DOHH2 (cell line): ENCODE measurements around the gene PGGHG.

Experiments used
- H3F3A ChIP-seq: fragments of 200-600 bp; sonication (generic), shearing (Covaris generic); 2 replicates; pipeline ENCODE4 v1.6.0; 2016; ENCODE audit warnings: antibody characterized with exemption, mild to moderate bottlenecking; ENCODE audit not compliant: control insufficient read depth, insufficient read depth
- H3K27ac ChIP-seq: fragments of 200-600 bp; sonication (generic); 2 replicates; pipeline ENCODE4 v1.5.1; 2014; ENCODE audit warnings: low read depth, mild to moderate bottlenecking, low read length, moderate library complexity
- H3K27me3 ChIP-seq: fragments of 200-600 bp; sonication (generic); 2 replicates; pipeline ENCODE4 v1.6.1; 2014; ENCODE audit warnings: mild to moderate bottlenecking, low read length, mixed read lengths; ENCODE audit not compliant: control insufficient read depth
- H3K36me3 ChIP-seq: fragments of 200-600 bp; sonication (generic); 2 replicates; pipeline ENCODE4 v1.6.1; 2014; ENCODE audit warnings: mild to moderate bottlenecking, low read length, moderate library complexity, mixed read lengths; ENCODE audit not compliant: control insufficient read depth
- H3K4me1 ChIP-seq: fragments of 200-600 bp; sonication (generic); 2 replicates; pipeline ENCODE4 v1.6.1; 2014; ENCODE audit warnings: mild to moderate bottlenecking, low read length, mixed read lengths; ENCODE audit not compliant: control insufficient read depth
- H3K4me2 ChIP-seq: fragments of 200-600 bp; sonication (generic); 2 replicates; pipeline ENCODE4 v1.6.0; 2014; ENCODE audit warnings: mild to moderate bottlenecking, low read length, moderate library complexity
- H3K4me3 ChIP-seq: fragments of 200-600 bp; sonication (generic); 2 replicates; pipeline ENCODE4 v1.5.1; 2014; ENCODE audit warnings: mild to moderate bottlenecking, low read length, mixed read lengths
- H3K79me2 ChIP-seq: fragments of 200-600 bp; sonication (generic); 2 replicates; pipeline ENCODE4 v1.6.1; 2014; ENCODE audit warnings: mild to moderate bottlenecking, low read length, mixed read lengths; ENCODE audit not compliant: control insufficient read depth
- H3K9me2 ChIP-seq: fragments of 200-600 bp; sonication (generic); replicated peaks from 2 replicates; pipeline ENCODE4 v1.6.1; 2014; ENCODE audit warnings: mild to moderate bottlenecking, low read length, mixed read lengths; ENCODE audit not compliant: control insufficient read depth
- H3K9me3 ChIP-seq: fragments of 200-600 bp; sonication (generic); 2 replicates; pipeline ENCODE4 v1.6.1; 2014; ENCODE audit warnings: antibody characterized with exemption, low read length, mixed read lengths; ENCODE audit not compliant: control insufficient read depth, insufficient read depth
- H4K20me1 ChIP-seq: fragments of 200-600 bp; sonication (generic); 2 replicates; pipeline ENCODE4 v1.6.0; 2014; ENCODE audit warnings: low read depth, mild to moderate bottlenecking, antibody characterized with exemption, low read length, moderate library complexity; ENCODE audit not compliant: control insufficient read depth, insufficient read depth
- EZH2phosphoT487 ChIP-seq: fragments of 200-600 bp; sonication (generic); IDR thresholded peaks from 2 replicates; pipeline ENCODE4 v1.6.1; 2017; ENCODE audit warnings: borderline replicate concordance, mild to moderate bottlenecking, antibody characterized with exemption, low read length, moderate library complexity, mixed read lengths
- TF ChIP-seq, protein P1 (sequence below): fragments of 200-600 bp; sonication (generic); IDR thresholded peaks from one replicate; pipeline ENCODE4 v1.5.1; 2014; ENCODE audit warnings: antibody characterized with exemption, mild to moderate bottlenecking, low read depth, low read length; ENCODE audit not compliant: poor library complexity, severe bottlenecking

Gene PGGHG

GRCh38 chr11:282171-282570 lies 6.8 kb upstream of the PGGHG start:
- Histone ChIP-seq H3K9me3 (no peaks in the 10 kb centered on the region), H3F3A (no peaks in the 10 kb centered on the region), H3K79me2 (no peaks in the 10 kb centered on the region), H3K4me3 (no peak overlapping the region), H3K4me1 (peaks cover 10% of the 10 kb centered on the region), H3K27me3 (peaks cover 5% of the 10 kb centered on the region), H3K9me2 (no peaks in the 10 kb centered on the region), H3K36me3 (no peaks in the 10 kb centered on the region), H3K4me2 (no peak overlapping the region), H4K20me1 (no peaks in the 10 kb centered on the region), H3K27ac (no peak overlapping the region)
- no peak for TF ChIP-seq EZH2phosphoT487
- TF ChIP-seq, protein P1, sequence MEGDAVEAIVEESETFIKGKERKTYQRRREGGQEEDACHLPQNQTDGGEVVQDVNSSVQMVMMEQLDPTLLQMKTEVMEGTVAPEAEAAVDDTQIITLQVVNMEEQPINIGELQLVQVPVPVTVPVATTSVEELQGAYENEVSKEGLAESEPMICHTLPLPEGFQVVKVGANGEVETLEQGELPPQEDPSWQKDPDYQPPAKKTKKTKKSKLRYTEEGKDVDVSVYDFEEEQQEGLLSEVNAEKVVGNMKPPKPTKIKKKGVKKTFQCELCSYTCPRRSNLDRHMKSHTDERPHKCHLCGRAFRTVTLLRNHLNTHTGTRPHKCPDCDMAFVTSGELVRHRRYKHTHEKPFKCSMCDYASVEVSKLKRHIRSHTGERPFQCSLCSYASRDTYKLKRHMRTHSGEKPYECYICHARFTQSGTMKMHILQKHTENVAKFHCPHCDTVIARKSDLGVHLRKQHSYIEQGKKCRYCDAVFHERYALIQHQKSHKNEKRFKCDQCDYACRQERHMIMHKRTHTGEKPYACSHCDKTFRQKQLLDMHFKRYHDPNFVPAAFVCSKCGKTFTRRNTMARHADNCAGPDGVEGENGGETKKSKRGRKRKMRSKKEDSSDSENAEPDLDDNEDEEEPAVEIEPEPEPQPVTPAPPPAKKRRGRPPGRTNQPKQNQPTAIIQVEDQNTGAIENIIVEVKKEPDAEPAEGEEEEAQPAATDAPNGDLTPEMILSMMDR: no peak

DNA sequence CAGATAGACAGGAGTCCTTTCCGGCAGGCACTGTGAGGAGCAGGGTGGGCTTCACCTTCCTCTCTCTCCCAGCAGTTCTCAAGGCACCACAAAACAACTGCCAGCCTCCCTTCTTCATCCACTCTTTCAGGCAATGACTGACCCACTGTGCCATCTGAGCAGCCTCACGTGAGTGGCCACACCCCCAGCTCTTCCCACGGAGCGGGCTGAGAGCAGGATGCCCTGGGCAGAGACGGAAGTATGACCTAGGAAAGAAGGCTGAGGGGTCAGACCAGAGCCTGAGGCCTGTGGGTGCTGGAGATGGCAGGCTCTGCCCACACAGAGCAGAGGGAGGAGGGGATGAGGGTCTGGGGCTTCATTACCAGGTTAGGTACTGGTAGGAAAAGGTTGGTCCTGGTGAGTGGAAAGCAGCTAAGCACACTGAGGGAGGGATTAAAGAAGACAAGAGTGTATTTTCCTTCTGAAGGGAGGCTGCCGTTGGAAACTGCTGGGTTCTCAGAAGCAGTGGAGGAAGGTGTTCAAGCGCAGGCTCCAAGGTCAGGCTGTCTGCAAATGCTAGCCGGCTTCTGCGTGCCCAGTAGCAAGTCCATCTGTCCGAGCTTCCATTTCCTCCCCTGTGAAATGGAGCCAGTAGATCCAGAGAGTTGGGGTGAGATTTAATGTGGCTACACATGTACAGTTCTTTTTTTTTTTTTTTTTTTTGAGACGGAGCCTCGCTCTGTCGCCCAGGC lies 6.1 kb upstream of the PGGHG start:
- no peak for TF ChIP-seq EZH2phosphoT487
- TF ChIP-seq, protein P1: no peak
- Histone ChIP-seq H3K36me3 (no peaks in the 10 kb centered on the region), H3K9me3 (no peaks in the 10 kb centered on the region), H3K4me2 (no peak overlapping the region), H4K20me1 (no peaks in the 10 kb centered on the region), H3K27me3 (peaks cover 11% of the 10 kb centered on the region), H3F3A (no peaks in the 10 kb centered on the region), H3K9me2 (no peaks in the 10 kb centered on the region), H3K4me3 (no peak overlapping the region), H3K79me2 (no peaks in the 10 kb centered on the region), H3K4me1 (peaks cover 16% of the 10 kb centered on the region), H3K27ac (no peak overlapping the region)

- peaks cover 18% of the 10 kb centered on the region for H3K27me3 ChIP-seq
- H3K9me2 ChIP-seq: no peaks in the 10 kb centered on the region
- TF ChIP-seq, protein P1: no peak
- TF ChIP-seq EZH2phosphoT487: no peak
Observed at GRCh38 chr11:283405-284104, 5.4 kb upstream of the PGGHG start.

More at GRCh38 chr11:283405-284104, 5.4 kb upstream of the PGGHG start:
- H3K79me2 ChIP-seq: no peaks in the 10 kb centered on the region
- H3K27ac ChIP-seq: no peak overlapping the region
- H3K4me2 ChIP-seq: no peak overlapping the region
- H3F3A ChIP-seq: no peaks in the 10 kb centered on the region
- no peaks in the 10 kb centered on the region for H3K36me3 ChIP-seq
- peaks cover 24% of the 10 kb centered on the region for H3K4me1 ChIP-seq
- H3K9me3 ChIP-seq: no peaks in the 10 kb centered on the region
- no peak overlapping the region for H3K4me3 ChIP-seq
- no peaks in the 10 kb centered on the region for H4K20me1 ChIP-seq
